ENCODE measurements around the gene DSCAM.

DNA sequence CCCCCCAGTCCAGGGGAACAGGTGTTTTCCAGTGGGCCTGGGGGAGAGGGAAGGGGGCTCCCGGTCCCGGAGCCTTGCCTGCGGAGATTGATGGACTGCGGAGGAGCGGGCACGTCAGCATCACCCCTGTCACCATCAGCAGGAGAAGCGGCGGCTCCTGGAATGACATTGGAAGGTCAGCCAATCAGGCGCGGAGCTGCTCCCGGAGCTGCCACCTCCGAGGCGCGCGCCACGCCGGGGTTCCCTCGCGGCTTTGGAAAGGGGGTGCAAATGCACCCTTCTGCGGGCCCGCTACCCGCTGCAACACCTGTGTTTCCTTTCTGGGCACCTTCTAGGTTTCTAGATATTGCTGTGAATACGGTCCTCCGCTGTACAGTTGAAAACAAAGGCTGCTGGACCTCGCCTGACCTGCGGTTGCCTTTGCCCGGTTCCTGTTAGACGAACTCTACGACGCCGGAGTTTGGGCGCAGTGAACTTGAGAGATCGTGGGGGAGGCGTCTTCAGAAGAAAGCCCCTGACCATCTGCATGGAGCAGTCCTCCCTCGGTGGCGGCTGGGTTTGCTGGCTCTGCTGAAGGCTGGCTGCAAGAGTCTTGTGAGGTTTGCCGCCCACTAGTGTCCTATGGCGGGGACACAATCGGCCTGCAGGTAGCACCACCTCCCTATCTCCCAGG, 5.3 kb downstream of the DSCAM start:
- TF ChIP-seq, protein P1, sequence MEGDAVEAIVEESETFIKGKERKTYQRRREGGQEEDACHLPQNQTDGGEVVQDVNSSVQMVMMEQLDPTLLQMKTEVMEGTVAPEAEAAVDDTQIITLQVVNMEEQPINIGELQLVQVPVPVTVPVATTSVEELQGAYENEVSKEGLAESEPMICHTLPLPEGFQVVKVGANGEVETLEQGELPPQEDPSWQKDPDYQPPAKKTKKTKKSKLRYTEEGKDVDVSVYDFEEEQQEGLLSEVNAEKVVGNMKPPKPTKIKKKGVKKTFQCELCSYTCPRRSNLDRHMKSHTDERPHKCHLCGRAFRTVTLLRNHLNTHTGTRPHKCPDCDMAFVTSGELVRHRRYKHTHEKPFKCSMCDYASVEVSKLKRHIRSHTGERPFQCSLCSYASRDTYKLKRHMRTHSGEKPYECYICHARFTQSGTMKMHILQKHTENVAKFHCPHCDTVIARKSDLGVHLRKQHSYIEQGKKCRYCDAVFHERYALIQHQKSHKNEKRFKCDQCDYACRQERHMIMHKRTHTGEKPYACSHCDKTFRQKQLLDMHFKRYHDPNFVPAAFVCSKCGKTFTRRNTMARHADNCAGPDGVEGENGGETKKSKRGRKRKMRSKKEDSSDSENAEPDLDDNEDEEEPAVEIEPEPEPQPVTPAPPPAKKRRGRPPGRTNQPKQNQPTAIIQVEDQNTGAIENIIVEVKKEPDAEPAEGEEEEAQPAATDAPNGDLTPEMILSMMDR (conservative IDR thresholded peaks at IDR 0.05 in 1 of 2, IDR thresholded peaks at IDR 0.05 in 1 of 2; ENCODE audit: low read depth in 1 of 2, low read length in 2 of 2), result peak in 1 of 2 donors; percentile 38
- TF ChIP-seq EZH2 (IDR thresholded peaks at IDR 0.05; ENCODE audit: low read length, missing control alignments), result no peak
